Fibroblast of the aortic adventitia (primary cell): ENCODE results near the gene RBM27. TPM values are rescaled to one million over a fixed set of nuclear protein-coding genes. Genes with fewer than 3 reads are reported as not detected.
"Not testable (repeated sequence)": the region's sequence is repeated elsewhere in the genome, so short reads cannot be mapped to it uniquely, and the experiment has no call there.

Experiments used
- DNase-seq: peaks from one replicate; pipeline ENCODE4 v3.0.0-alpha.2; 2010; ENCODE audit warnings: low read depth
- H3K4me3 ChIP-seq: 2 replicates; pipeline ENCODE4 v1.5.1; 2011; ENCODE audit warnings: low read depth, mild to moderate bottlenecking, control low read depth, low read length, moderate library complexity
- CTCF ChIP-seq: IDR thresholded peaks from 2 replicates; pipeline ENCODE4 v1.5.1; 2011; ENCODE audit warnings: mild to moderate bottlenecking, low read length, control low read depth, inconsistent platforms; ENCODE audit not compliant: insufficient read depth
- total RNA-seq: library from RNA; depleted of rRNA; stranded (reverse); fragments of >200 nt; gene quantifications from 2 replicates; pipeline ENCODE4 v1.2.3, GENCODE V29; 2012; ENCODE audit warnings: low replicate concordance

The RBM27 gene
- total RNA-seq, 1 donor = 28.5 TPM

GRCh38 chr5:146208916-146209522 is 5.6 kb downstream of the RBM27 start:
- peak; percentile 23 for TF ChIP-seq CTCF
- no peak for DNase-seq

GRCh38 chr5:146209714-146210113 is 6.3 kb downstream of the RBM27 start:
- peak; percentile 33 for DNase-seq
- no peak overlapping the region for H3K4me3 ChIP-seq
- no peak for TF ChIP-seq CTCF

More at GRCh38 chr5:146208916-146209522, 5.6 kb downstream of the RBM27 start:
- no peak overlapping the region for H3K4me3 ChIP-seq

GRCh38 chr5:146210810-146211209 is 7.4 kb downstream of the RBM27 start:
- not testable (repeated sequence) for DNase-seq, H3K4me3 ChIP-seq

GRCh38 chr5:146213210-146213826 is 9.9 kb downstream of the RBM27 start:
- DNase-seq = peak; percentile 44
- no peak for TF ChIP-seq CTCF
- no peak overlapping the region for H3K4me3 ChIP-seq

GRCh38 chr5:146214881-146215280 is 11.5 kb downstream of the RBM27 start:
- not testable (repeated sequence) for DNase-seq, H3K4me3 ChIP-seq

GRCh38 chr5:146218168-146218567 is 14.8 kb downstream of the RBM27 start:
- H3K4me3 ChIP-seq = no peak overlapping the region
- no peak for DNase-seq
- TF ChIP-seq CTCF = no peak

GRCh38 chr5:146219243-146219642 is 15.8 kb downstream of the RBM27 start:
- TF ChIP-seq CTCF = no peak
- no peak overlapping the region for H3K4me3 ChIP-seq
- DNase-seq = no peak

- no peak for TF ChIP-seq CTCF
- H3K4me3 ChIP-seq = no peak overlapping the region
- DNase-seq = no peak
Measured at GRCh38 chr5:146221234-146221633, 17.8 kb downstream of the RBM27 start.
